ENCODE data around the gene ARHGAP5. TPM values are rescaled to one million over a fixed set of nuclear protein-coding genes. Genes with fewer than 3 reads are reported as not detected.

The ARHGAP5 gene
- total RNA-seq, 3 donors from 2014 or later, result 115 to 189 (median 121) TPM

DNA sequence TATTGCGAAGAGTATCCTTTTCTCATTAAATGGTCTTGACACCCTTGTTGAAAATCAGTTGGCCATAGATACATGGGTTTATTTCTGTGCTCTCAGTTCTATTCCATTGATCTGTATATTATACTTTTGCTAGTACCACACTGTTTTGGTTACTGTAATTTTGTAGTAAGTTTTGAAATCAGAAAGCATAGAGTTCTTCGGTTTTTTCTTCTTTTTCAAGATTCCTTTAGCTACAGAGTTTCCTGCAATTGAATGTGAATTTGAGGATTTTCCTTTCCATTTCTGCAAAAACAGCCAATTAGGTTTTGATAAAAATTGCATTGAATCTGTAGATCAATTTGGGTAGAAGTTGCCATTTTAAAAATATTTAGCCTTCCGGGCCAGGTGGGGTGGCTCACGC, 60.2 kb downstream of the ARHGAP5 start:
- no peak for DNase-seq (ENCODE audit: low spot score in 2 of 2)
- no peaks in the 10 kb centered on the region for H3K4me1 ChIP-seq
- H3K4me3 ChIP-seq, result no peak overlapping the region
- peaks cover 6% of the 10 kb centered on the region for H3K36me3 ChIP-seq
- TF ChIP-seq POLR2A (IDR thresholded peaks at IDR 0.05), result no peak
- no peak for TF ChIP-seq POLR2AphosphoS5 (IDR thresholded peaks at IDR 0.05)
- no peak for TF ChIP-seq CTCF (IDR thresholded peaks at IDR 0.05)
- intact Hi-C loops (cut with DNase I; ENCODE audit: low total_unique reads), result no loop called here
- peaks cover 12 to 21% of the 10 kb centered on the region in 2 donors for H3K9me3 ChIP-seq
- no peaks in the 10 kb centered on the region for H3K27me3 ChIP-seq
- H3K27ac ChIP-seq, result no peak overlapping the region

DNA sequence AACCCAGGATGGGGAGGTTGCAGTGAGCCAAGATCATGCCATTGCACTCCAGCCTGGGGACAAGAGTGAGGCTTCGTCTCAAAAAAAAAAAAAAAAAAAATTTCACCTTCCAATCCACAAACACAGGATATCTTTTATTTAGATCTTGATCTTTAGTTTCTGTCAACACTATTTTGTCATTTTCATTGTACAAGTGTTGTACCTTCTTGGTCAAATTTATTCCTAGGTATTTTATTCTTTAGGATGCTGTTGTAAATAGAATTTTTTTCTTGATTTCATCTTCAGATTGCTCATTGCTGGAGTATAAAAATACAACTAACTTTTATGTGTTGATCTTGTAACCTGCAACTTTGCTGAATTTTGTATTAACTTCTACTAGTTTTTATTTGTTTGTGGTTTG, 60.8 kb downstream of the ARHGAP5 start:
- Histone ChIP-seq H3K4me3 (no peak overlapping the region), H3K27ac (no peak overlapping the region), H3K9me3 (peaks cover 12 to 21% of the 10 kb centered on the region in 2 donors), H3K36me3 (peaks cover 6% of the 10 kb centered on the region), H3K27me3 (no peaks in the 10 kb centered on the region), H3K4me1 (no peaks in the 10 kb centered on the region)
- no peak for TF ChIP-seq POLR2AphosphoS5 (IDR thresholded peaks at IDR 0.05)
- TF ChIP-seq POLR2A (IDR thresholded peaks at IDR 0.05), result no peak
- no peak for TF ChIP-seq CTCF (IDR thresholded peaks at IDR 0.05)
- DNase-seq (ENCODE audit: low spot score in 2 of 2), result no peak
- intact Hi-C loops (cut with DNase I; ENCODE audit: low total_unique reads), result no loop called here

DNA sequence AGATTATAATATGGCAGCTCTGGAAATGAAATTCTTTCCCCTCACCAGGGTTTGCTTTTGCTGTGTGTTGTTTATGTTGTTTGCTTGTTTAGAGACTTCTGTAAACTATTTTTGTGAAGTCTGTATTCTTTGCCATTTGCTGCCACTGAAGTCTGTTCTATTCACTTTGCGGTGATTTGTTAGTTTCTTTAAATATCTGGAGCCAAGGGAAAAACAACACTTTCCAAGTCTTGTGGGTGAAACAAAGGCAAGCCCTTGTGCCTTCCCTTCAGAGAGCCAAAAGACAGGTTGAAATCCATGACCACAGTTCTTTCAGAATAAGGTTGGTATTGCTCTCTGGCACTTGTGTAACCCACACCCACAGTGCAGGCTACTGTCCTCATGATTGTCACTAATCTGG, 65.2 kb downstream of the ARHGAP5 start:
- H3K9me3 ChIP-seq, result peaks cover 12 to 18% of the 10 kb centered on the region in 2 donors
- H3K36me3 ChIP-seq, result no peaks in the 10 kb centered on the region
- intact Hi-C loops (cut with DNase I; ENCODE audit: low total_unique reads), result no loop called here
- no peaks in the 10 kb centered on the region for H3K4me1 ChIP-seq
- no peak overlapping the region for H3K4me3 ChIP-seq
- H3K27ac ChIP-seq, result no peak overlapping the region
- TF ChIP-seq CTCF (IDR thresholded peaks at IDR 0.05), result no peak
- TF ChIP-seq POLR2A (IDR thresholded peaks at IDR 0.05), result no peak
- DNase-seq (ENCODE audit: low spot score in 2 of 2), result no peak
- H3K27me3 ChIP-seq, result no peaks in the 10 kb centered on the region

DNA sequence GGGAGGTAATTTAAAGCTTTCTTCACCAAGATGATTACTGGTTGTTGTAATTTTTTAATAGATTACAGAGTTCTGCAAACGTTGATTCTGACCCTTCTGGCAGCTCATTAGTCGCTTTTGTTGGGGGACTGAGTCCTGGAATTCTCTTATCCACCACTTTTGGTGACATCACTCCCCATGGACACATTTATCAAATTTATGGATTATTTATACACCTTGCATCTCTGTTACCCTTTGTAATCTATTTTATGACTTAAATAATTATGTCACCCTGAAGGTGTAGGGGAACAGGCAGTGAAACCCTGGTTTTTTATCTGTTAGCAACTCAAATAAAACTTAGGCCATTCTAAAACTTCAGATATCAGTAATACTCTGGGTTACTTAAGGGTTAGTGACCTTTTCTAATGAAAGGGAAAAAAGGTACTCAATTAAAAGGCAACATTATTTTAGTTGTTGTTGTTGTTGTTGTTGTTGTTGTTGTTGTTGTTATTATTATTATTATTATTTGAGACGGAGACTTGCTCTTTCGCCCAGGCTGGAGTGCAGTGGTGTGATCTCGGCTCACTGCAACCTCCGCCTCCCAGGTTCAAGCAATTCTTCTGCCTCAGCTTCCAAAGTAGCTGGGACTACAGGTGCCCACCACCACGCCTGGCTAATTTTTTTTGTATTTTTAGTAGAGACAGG, 65.8 kb downstream of the ARHGAP5 start:
- Histone ChIP-seq H3K9me3 (peaks cover 6 to 13% of the 10 kb centered on the region in 2 donors), H3K27ac (no peak overlapping the region), H3K4me1 (no peaks in the 10 kb centered on the region), H3K36me3 (no peaks in the 10 kb centered on the region), H3K27me3 (no peaks in the 10 kb centered on the region), H3K4me3 (no peak overlapping the region)
- intact Hi-C loops (cut with DNase I; ENCODE audit: low total_unique reads), result no loop called here
- TF ChIP-seq POLR2AphosphoS5 (IDR thresholded peaks at IDR 0.05), result no peak
- no peak for TF ChIP-seq CTCF (IDR thresholded peaks at IDR 0.05)
- TF ChIP-seq POLR2A (IDR thresholded peaks at IDR 0.05), result no peak
- DNase-seq (ENCODE audit: low spot score in 2 of 2), result no peak

GRCh38 chr14:32150392-32150791, 73.3 kb downstream of the ARHGAP5 start:
- no peak for TF ChIP-seq CTCF (IDR thresholded peaks at IDR 0.05)
- TF ChIP-seq POLR2AphosphoS5 (IDR thresholded peaks at IDR 0.05), result no peak
- H3K27me3 ChIP-seq, result no peaks in the 10 kb centered on the region
- H3K4me1 ChIP-seq, result no peaks in the 10 kb centered on the region
- H3K9me3 ChIP-seq, result no peaks in the 10 kb centered on the region
- DNase-seq (ENCODE audit: low spot score in 2 of 2), result no peak
- no peak overlapping the region for H3K27ac ChIP-seq
- H3K36me3 ChIP-seq, result no peaks in the 10 kb centered on the region
- H3K4me3 ChIP-seq, result no peak overlapping the region
- intact Hi-C loops (cut with DNase I; ENCODE audit: low total_unique reads), result no loop called here

Measured in breast epithelium (tissue), 4 donors.